HCT116 (cell line): ENCODE data around the gene SLC45A2. TPM values are rescaled to one million over a fixed set of nuclear protein-coding genes. Genes with fewer than 3 reads are reported as not detected.
A peak's percentile ranks its signal among the peaks of the same experiment; 100 is the strongest.

Source experiments
- ATAC-seq: fragments of 200-7000 bp; cut with Tn5 transposase; 2 replicates; pipeline ENCODE4 v1.9.1; 2020; ENCODE audit warnings: mild to moderate bottlenecking, moderate library complexity
- BruUV-seq: library from RNA; stranded (reverse); fragments of 400-500 nt; replicated peaks from 2 replicates; lab custom pipeline; 2021; lab: Mats Ljungman, UMichigan
- CTCF ChIA-PET: fragments of 300-600 bp; sonication (Branson Sonifier 250); formaldehyde crosslinking; loops from one replicate; lab custom pipeline; 2021; ENCODE audit warnings: antibody characterized with exemption; lab: Charles Lee
- POLR2A ChIA-PET: fragments of 300-600, 350-600 bp; sonication (Branson Sonifier 250); formaldehyde crosslinking; loops from one replicate; lab custom pipeline; 2021; ENCODE audit warnings: antibody characterized with exemption; lab: Charles Lee
- RAD21 ChIA-PET, 2 experiments: fragments of 300-600 bp; sonication (Branson Sonifier 250); formaldehyde crosslinking; loops; one replicate each; lab custom pipeline; 2023; ENCODE audit warnings: low total read pairs in 2 of 2; ENCODE audit not compliant: uncharacterized antibody in 2 of 2, unreplicated experiment in 2 of 2, low non-redundant PET in 1 of 2; lab: Charles Lee
- DNase-seq: peaks from one replicate; pipeline ENCODE4 v3.0.0-alpha.2; 2010; ENCODE audit warnings: low read depth, low spot score
- H2AFZ ChIP-seq: fragments of 200-600 bp; shearing (Covaris generic), sonication (generic); 2 replicates; pipeline ENCODE4 v1.6.1; 2017; ENCODE audit warnings: low read depth, mixed run types, mixed read lengths, antibody characterized with exemption, low read length; ENCODE audit not compliant: poor library complexity, severe bottlenecking
- H3K27ac ChIP-seq: 2 replicates; pipeline ENCODE4 v1.5.1; 2012; ENCODE audit warnings: low read depth, low read length
- H3K27me3 ChIP-seq: fragments of 200-600 bp; sonication (generic); 2 replicates; pipeline ENCODE4 v1.6.1; 2016; ENCODE audit warnings: mixed run types, low read length, mixed read lengths; ENCODE audit not compliant: insufficient read depth
- H3K36me3 ChIP-seq, 2 experiments: fragments of 200-500 bp in 1 of 2; fragments of 200-600 bp in 1 of 2; sonication (Bioruptor generic) in 1 of 2; sonication (generic) in 1 of 2; 2 replicates each; pipeline versions ENCODE4 v1.5.1 to v1.6.1; 2014 to 2016; ENCODE audit warnings: low read length in 2 of 2, inconsistent platforms in 1 of 2, mixed read lengths in 1 of 2, mixed run types in 1 of 2; ENCODE audit not compliant: insufficient read depth in 2 of 2, control insufficient read depth in 1 of 2
- H3K4me1 ChIP-seq, 2 experiments: fragments of 200-600 bp in 1 of 2; sonication (generic) in 1 of 2; 2 replicates each; pipeline versions ENCODE4 v1.5.1 to v1.6.1; 2012 to 2017; ENCODE audit warnings: low read length in 2 of 2, inconsistent platforms in 1 of 2, mild to moderate bottlenecking in 1 of 2, mixed read lengths in 1 of 2, mixed run types in 1 of 2, moderate library complexity in 1 of 2; ENCODE audit not compliant: insufficient read depth in 2 of 2, control insufficient read depth in 1 of 2
- H3K4me2 ChIP-seq: fragments of 200-600 bp; sonication (generic); 2 replicates; pipeline ENCODE4 v1.6.1; 2017; ENCODE audit warnings: mixed run types, low read length, mixed read lengths
- H3K4me3 ChIP-seq, 2 experiments: fragments of 200-600 bp in 1 of 2; sonication (generic) in 1 of 2; replicated peaks in 1 of 2; 2 replicates each; pipeline ENCODE4 v1.5.1; 2011 to 2016; ENCODE audit warnings: low read length in 2 of 2, control low read depth in 1 of 2, low read depth in 1 of 2, mild to moderate bottlenecking in 1 of 2, mixed read lengths in 1 of 2, mixed run types in 1 of 2
- H3K79me2 ChIP-seq: fragments of 200-600 bp; sonication (generic); 2 replicates; pipeline ENCODE4 v1.6.1; 2017; ENCODE audit warnings: mild to moderate bottlenecking, mixed run types, low read length, moderate library complexity, mixed read lengths; ENCODE audit not compliant: insufficient read depth
- H3K9ac ChIP-seq: fragments of 200-600 bp; sonication (generic); 2 replicates; pipeline ENCODE4 v1.6.1; 2016; ENCODE audit warnings: low read length, mixed read lengths
- H3K9me2 ChIP-seq: fragments of 200-600 bp; sonication (generic), shearing (Covaris generic); 2 replicates; pipeline ENCODE4 v1.6.1; 2017; ENCODE audit warnings: mixed run types, mild to moderate bottlenecking, moderate library complexity; ENCODE audit not compliant: insufficient read depth
- H3K9me3 ChIP-seq, 2 experiments: fragments of 200-500 bp in 1 of 2; fragments of 200-600 bp in 1 of 2; sonication (Bioruptor generic) in 1 of 2; sonication (generic) in 1 of 2; 2 replicates each; pipeline ENCODE4 v1.6.1; 2014 to 2017; ENCODE audit warnings: low read length in 2 of 2, mixed read lengths in 2 of 2, inconsistent platforms in 1 of 2, low read depth in 1 of 2, mild to moderate bottlenecking in 1 of 2, mixed run types in 1 of 2, moderate library complexity in 1 of 2; ENCODE audit not compliant: control insufficient read depth in 1 of 2, insufficient read depth in 1 of 2
- H4K20me1 ChIP-seq: fragments of 200-600 bp; sonication (generic), shearing (Covaris generic); 2 replicates; pipeline ENCODE4 v1.6.1; 2017; ENCODE audit warnings: mixed run types, mild to moderate bottlenecking, moderate library complexity; ENCODE audit not compliant: insufficient read depth
- CBX3 ChIP-seq: IDR thresholded peaks from 2 replicates; pipeline ENCODE4 v1.6.1; 2012; ENCODE audit warnings: low read depth
- CEBPB ChIP-seq: IDR thresholded peaks from 2 replicates; pipeline ENCODE4 v1.6.1; 2012; ENCODE audit warnings: low read depth
- EGR1 ChIP-seq: IDR thresholded peaks from 2 replicates; pipeline ENCODE4 v1.6.1; 2012; ENCODE audit warnings: low read depth
- ELF1 ChIP-seq: IDR thresholded peaks from 2 replicates; pipeline ENCODE4 v1.6.1; 2012; ENCODE audit warnings: low read depth, borderline replicate concordance
- MAX ChIP-seq: IDR thresholded peaks from 2 replicates; pipeline ENCODE4 v1.6.1; 2012
- POLR2AphosphoS5 ChIP-seq: IDR thresholded peaks from 2 replicates; pipeline ENCODE4 v1.6.1; 2011; ENCODE audit warnings: mild to moderate bottlenecking, low read depth, low read length, moderate library complexity
- SIN3A ChIP-seq: IDR thresholded peaks from 2 replicates; pipeline ENCODE4 v1.6.1; 2012; ENCODE audit warnings: low read depth
- SP1 ChIP-seq: IDR thresholded peaks from 2 replicates; pipeline ENCODE4 v1.6.1; 2012; ENCODE audit warnings: low read depth
- SRF ChIP-seq: IDR thresholded peaks from 2 replicates; pipeline ENCODE4 v1.6.1; 2012; ENCODE audit warnings: low read depth
- ZBTB33 ChIP-seq: IDR thresholded peaks from 2 replicates; pipeline ENCODE4 v1.6.1; 2011; ENCODE audit warnings: mild to moderate bottlenecking, low read length, moderate library complexity; ENCODE audit not compliant: insufficient replicate concordance; ENCODE audit errors: extremely low read depth
- ZFX ChIP-seq: fragments of 450-650 bp; IDR thresholded peaks from 2 replicates; pipeline ENCODE4 v1.6.1; 2017
- ZNF274 ChIP-seq: fragments of 200-500 bp; sonication (Bioruptor generic); IDR thresholded peaks from 2 replicates; pipeline ENCODE4 v1.6.1; 2014; ENCODE audit warnings: mild to moderate bottlenecking, low read depth, low read length, inconsistent platforms
- intact Hi-C: fragments of 100-400 bp; cut with micrococcal nuclease; formaldehyde crosslinking; loops from 2 replicates; pipeline ENCODE4 v1.10.0; 2022
- total RNA-seq: library from RNA; stranded (reverse); gene quantifications from one replicate; pipeline ENCODE4 v1.2.1, GENCODE V29; 2021; ENCODE audit not compliant: unreplicated experiment
- TF ChIP-seq, protein P1 (sequence below), 3 experiments: fragments of 200-600 bp in 1 of 3; sonication (generic) in 1 of 3; IDR thresholded peaks in 2 of 3; conservative IDR thresholded peaks in 1 of 3; 2 replicates each; pipeline ENCODE4 v1.5.1; 2012 to 2017; ENCODE audit warnings: low read depth in 2 of 3, low read length in 2 of 3, antibody characterized with exemption in 1 of 3, borderline replicate concordance in 1 of 3, control low read depth in 1 of 3, mild to moderate bottlenecking in 1 of 3, mixed read lengths in 1 of 3, mixed run types in 1 of 3, moderate library complexity in 1 of 3; ENCODE audit not compliant: insufficient read depth in 1 of 3
- TF ChIP-seq, protein P2 (sequence below): IDR thresholded peaks from 2 replicates; pipeline ENCODE4 v1.6.1; 2012; ENCODE audit warnings: low read depth

The SLC45A2 gene
- total RNA-seq, 1 experiment from 2014 or later, result not detected

- TF ChIP-seq CEBPB (no peak), SIN3A (no peak), SRF (no peak), ZNF274 (no peak)
These were observed 25.1 kb upstream of the SLC45A2 start (continued) for GRCh38 chr5:34009610-34010009.

DNA sequence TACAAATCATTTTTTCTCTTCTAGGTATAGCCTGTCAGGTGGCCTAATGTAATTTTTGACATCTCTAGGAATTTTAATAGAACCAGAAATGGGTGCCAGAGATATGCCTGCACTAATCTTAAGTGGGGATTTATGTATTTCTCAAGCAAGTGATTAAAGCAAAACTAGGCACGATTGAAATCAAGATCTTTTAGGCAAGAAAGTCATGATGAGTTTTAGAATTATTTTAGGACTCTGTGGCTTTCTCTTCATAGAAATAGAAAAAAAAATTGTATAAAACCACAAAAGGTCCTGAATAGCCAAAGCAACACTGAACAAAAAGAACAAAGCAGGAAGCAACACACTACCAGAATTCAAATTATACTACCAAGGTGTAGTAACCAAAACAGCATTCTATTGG is 24.3 kb upstream of the SLC45A2 start:
- Histone ChIP-seq H2AFZ (peak overlapping the region; percentile 67), H3K27me3 (no peaks in the 10 kb centered on the region), H3K9ac (0 out of 2 replicates have a peak overlapping the region, but pooled peaks have one; percentile 60), H3K4me2 (peak overlapping the region; percentile 86), H3K4me1 (peaks cover 6% of the 10 kb centered on the region in 2 experiments; a peak in 2 of 4 replicates), H3K79me2 (no peaks in the 10 kb centered on the region), H3K4me3 (peak overlapping the region; percentile 63 to 74), H3K9me3 (no peaks in the 10 kb centered on the region), H3K36me3 (no peaks in the 10 kb centered on the region), H3K9me2 (no peaks in the 10 kb centered on the region), H4K20me1 (no peaks in the 10 kb centered on the region), H3K27ac (peak overlapping the region; percentile 91; the same call in 1 of the 2 replicates)
- TF ChIP-seq CBX3, result no peak
- TF ChIP-seq MAX, result no peak
- TF ChIP-seq SRF, result no peak
- TF ChIP-seq, protein P1, sequence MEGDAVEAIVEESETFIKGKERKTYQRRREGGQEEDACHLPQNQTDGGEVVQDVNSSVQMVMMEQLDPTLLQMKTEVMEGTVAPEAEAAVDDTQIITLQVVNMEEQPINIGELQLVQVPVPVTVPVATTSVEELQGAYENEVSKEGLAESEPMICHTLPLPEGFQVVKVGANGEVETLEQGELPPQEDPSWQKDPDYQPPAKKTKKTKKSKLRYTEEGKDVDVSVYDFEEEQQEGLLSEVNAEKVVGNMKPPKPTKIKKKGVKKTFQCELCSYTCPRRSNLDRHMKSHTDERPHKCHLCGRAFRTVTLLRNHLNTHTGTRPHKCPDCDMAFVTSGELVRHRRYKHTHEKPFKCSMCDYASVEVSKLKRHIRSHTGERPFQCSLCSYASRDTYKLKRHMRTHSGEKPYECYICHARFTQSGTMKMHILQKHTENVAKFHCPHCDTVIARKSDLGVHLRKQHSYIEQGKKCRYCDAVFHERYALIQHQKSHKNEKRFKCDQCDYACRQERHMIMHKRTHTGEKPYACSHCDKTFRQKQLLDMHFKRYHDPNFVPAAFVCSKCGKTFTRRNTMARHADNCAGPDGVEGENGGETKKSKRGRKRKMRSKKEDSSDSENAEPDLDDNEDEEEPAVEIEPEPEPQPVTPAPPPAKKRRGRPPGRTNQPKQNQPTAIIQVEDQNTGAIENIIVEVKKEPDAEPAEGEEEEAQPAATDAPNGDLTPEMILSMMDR (IDR thresholded peaks at IDR 0.05 in 2 of 3, conservative IDR thresholded peaks at IDR 0.05 in 1 of 3; ENCODE audit: borderline replicate concordance in 1 of 3, insufficient read depth in 1 of 3, low read depth in 2 of 3, low read length in 2 of 3), result no peak
- no peak for TF ChIP-seq ZFX
- no peak for TF ChIP-seq SP1
- TF ChIP-seq CEBPB, result no peak
- TF ChIP-seq EGR1, result no peak
- TF ChIP-seq ELF1, result no peak
- no peak for TF ChIP-seq ZBTB33
- TF ChIP-seq POLR2AphosphoS5, result no peak
- TF ChIP-seq, protein P2, sequence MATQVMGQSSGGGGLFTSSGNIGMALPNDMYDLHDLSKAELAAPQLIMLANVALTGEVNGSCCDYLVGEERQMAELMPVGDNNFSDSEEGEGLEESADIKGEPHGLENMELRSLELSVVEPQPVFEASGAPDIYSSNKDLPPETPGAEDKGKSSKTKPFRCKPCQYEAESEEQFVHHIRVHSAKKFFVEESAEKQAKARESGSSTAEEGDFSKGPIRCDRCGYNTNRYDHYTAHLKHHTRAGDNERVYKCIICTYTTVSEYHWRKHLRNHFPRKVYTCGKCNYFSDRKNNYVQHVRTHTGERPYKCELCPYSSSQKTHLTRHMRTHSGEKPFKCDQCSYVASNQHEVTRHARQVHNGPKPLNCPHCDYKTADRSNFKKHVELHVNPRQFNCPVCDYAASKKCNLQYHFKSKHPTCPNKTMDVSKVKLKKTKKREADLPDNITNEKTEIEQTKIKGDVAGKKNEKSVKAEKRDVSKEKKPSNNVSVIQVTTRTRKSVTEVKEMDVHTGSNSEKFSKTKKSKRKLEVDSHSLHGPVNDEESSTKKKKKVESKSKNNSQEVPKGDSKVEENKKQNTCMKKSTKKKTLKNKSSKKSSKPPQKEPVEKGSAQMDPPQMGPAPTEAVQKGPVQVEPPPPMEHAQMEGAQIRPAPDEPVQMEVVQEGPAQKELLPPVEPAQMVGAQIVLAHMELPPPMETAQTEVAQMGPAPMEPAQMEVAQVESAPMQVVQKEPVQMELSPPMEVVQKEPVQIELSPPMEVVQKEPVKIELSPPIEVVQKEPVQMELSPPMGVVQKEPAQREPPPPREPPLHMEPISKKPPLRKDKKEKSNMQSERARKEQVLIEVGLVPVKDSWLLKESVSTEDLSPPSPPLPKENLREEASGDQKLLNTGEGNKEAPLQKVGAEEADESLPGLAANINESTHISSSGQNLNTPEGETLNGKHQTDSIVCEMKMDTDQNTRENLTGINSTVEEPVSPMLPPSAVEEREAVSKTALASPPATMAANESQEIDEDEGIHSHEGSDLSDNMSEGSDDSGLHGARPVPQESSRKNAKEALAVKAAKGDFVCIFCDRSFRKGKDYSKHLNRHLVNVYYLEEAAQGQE, result no peak
- ChIA-PET CTCF (interaction anchor here (1.2 kb wide), 1 partner anchor 12 kb away, joined by 7 read pairs; no protein-coding TSS in a partner anchor), RAD21 (no interaction called here), POLR2A (interaction anchor here (0.7 kb wide), 1 partner anchor 9 kb away, joined by 3 read pairs; no protein-coding TSS in a partner anchor)
- BruUV-seq, result no TSS peak
- ATAC-seq (no peak), DNase-seq (no peak)
- intact Hi-C loops, result no loop called here
